HG03378 (cell line): Measurements from ENCODE around the gene SPAG16.
"Not testable (repeated sequence)": the region's sequence is repeated elsewhere in the genome, so short reads cannot be mapped to it uniquely, and the experiment has no call there.

Source experiments
- ATAC-seq: cut with Tn5 transposase; IDR thresholded peaks from one replicate; pipeline ENCODE4 v1.9.1; 2021; ENCODE audit warnings: mild to moderate bottlenecking, moderate library complexity; ENCODE audit not compliant: unreplicated experiment

SPAG16 gene

GRCh38 chr2:213407027-213407426, 122.8 kb downstream of the SPAG16 start:
- ATAC-seq: not testable (repeated sequence)

- ATAC-seq: not testable (repeated sequence)
Observed at GRCh38 chr2:213408426-213409070, 124.3 kb downstream of the SPAG16 start.

DNA sequence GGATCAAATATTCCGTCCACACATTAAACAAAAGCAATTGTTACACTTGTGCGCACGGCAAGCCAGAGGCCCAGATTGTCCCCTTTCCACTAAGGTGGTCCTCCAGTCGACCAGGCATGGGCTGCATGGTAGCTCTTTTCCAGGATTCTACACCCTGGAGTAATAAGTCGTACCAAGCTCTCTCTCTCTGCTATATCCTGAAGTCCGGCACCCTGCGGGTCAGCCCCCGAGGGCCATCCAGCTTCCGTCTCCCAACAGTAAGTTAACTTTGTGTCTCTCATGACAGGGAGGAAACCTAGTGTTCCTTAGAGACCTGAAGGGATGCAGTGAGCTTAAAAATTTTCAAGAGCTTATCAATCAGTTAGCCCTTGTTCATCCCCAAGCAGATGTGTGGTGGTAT, 126.4 kb downstream of the SPAG16 start:
- ATAC-seq: not testable (repeated sequence)

DNA sequence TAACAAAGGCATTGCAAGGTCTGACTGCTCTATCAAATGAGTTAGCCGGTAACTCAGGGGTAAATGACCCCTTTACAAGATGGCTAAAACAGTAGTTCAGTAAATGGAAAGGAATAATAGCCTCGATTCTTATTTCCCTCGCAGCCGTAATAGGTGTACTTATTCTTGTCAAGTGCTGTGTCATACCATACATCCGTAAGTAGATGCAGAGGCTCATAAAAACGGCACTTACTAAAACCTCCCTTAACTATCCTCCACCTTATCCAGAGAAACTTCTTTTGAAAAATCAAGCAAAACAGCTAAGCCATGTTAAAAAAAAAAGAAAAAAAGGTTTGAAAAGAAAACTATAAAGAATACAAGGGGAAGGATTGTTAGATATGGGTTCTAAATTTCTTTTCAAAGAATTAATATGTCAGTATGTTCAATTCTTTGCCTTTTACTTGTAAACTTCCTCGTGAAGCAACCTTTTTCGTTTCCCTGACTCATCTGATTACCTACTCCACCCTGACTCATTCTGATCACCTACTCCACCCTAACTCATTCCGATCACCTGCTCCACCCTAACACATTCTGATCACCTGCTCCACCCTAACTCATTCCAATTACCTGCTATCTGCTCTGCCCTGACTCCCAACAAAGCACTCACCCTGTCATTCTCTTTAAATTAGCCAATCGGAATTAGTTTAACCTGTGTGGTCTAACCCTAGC, 127.5 kb downstream of the SPAG16 start:
- no peak for ATAC-seq

DNA sequence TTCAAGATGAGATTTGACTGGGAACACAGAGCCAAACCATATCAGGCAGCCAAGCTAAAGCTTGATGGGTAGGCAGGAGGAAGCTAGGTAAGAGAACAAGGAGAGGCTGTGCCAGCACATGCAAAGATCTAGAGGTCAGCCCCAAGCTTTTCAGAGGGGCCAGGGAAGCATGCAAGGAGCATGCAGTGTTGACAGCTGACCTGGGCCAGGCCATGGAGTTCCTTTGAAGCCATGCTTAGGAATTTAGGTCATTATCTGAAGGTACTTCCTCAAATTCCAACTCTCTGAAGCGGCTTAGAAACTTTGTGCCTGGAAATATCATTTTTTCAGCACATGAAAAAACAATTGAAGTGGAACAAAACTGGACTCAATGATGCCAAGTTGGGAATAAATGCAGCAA, 130.8 kb downstream of the SPAG16 start:
- no peak for ATAC-seq

DNA sequence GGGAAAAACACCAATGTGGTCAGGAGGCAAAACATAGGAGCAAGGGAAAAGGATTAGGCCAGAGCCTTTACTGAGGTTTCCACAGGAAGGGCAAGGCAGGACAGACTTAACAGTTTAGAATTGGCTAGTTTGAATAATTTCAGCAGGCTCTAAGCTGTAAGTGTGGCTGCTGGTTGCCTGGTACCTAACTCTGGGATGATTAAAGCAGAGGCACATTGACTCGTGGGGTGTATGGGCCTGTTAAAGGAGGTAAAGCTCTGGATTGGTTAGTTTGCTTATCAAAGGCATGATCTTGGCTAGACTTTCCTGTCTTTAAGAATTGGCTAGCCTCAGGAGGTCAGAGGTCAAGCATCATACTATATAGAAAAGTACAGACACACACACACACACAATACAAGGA, 132.6 kb downstream of the SPAG16 start:
- ATAC-seq: no peak

- ATAC-seq: no peak
Observed at GRCh38 chr2:213419980-213420379, 135.7 kb downstream of the SPAG16 start.

DNA sequence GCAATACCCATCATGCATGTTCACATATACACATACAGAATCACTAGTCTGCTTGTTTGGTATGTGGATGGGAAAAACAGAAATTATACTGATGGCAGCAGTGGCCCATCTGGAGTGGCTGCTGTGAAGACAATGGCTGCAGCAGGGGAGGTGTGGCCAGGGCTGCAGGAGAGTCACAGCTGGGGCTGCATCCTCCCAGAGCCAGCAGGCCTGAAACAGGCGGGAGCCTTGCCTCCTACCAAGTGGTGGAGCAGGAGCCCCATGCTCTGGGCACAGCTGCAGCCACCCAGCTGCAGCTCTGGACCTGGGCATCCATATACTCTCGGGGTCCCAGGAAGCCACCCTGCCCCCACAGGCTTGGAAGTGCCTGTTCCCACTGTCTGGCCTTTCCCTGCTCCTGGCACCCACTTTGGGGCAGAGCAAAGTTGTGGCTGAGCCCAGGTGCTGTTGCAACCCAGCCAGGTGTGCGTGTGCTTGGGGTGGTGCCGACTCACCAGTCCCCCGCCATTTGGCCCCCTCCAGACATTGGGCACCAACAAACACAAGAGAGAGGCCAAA, 136.6 kb downstream of the SPAG16 start:
- ATAC-seq: no peak

- no peak for ATAC-seq
Observed at GRCh38 chr2:213422211-213422610, 137.9 kb downstream of the SPAG16 start.

GRCh38 chr2:213425618-213426017, 141.4 kb downstream of the SPAG16 start:
- no peak for ATAC-seq

GRCh38 chr2:213429516-213429915, 145.3 kb downstream of the SPAG16 start:
- no peak for ATAC-seq

DNA sequence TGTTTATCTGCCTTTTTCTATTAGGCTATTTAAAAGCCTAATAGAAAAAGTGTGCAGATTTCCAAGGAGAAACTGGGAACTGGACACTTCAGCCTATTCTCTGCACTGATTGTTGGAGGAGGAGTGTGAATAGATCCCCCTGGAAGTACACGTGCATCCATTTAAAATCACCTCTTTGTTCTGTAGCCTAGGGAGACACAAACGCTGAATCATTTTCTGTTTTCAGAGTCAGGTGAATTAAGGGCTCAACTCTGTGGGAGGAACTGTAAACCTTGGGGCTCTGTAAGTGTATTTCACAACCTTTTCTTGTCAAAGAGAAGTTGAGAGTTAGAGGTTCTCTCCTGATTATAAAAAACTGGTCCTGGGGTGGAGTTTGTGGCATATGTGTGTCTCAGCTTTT, 159.7 kb downstream of the SPAG16 start:
- ATAC-seq: no peak

- ATAC-seq: no peak
Observed at GRCh38 chr2:213451542-213452239, 167.4 kb downstream of the SPAG16 start.

GRCh38 chr2:213455316-213456008, 171.2 kb downstream of the SPAG16 start:
- no peak for ATAC-seq

DNA sequence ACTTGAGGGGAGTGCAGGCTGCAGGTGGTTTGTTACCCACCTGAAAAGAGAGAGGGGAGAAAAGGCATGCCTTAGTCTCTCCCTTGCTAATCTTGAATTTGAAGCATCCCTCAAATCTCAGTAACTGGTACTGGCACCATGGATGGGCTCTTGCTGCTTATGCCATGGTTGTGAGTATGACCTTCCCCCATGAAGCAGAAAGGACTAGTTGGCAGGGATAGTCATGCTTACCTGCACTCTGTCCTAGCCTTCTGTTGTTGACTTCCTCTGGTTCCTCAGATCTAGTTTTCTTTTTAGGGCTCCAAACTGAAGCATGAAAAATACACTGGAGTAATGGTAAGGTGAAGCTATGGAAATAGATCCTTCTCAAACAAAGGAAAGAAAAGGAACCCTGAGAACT, 191.2 kb downstream of the SPAG16 start:
- ATAC-seq: no peak

- ATAC-seq: no peak
Observed at GRCh38 chr2:213476641-213477040, 192.4 kb downstream of the SPAG16 start.

DNA sequence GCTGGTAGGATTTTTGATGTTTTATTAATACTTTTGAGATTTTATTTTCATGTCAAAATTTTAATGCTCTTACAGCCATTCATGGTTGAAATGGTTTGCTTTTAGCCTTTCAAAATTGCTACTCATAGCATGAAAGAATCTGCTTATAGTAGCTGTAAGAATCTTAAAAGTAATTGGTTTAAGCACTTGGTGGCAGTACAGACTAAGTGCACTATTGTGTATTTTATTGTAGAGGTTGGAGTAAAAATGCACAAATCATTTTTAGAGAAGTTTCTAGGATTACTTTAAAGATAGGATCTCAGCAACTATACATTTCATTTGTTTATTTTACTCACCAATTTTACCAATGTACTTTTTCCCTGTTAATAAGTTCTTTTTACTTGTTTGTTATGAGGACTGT, 205.8 kb downstream of the SPAG16 start:
- no peak for ATAC-seq

DNA sequence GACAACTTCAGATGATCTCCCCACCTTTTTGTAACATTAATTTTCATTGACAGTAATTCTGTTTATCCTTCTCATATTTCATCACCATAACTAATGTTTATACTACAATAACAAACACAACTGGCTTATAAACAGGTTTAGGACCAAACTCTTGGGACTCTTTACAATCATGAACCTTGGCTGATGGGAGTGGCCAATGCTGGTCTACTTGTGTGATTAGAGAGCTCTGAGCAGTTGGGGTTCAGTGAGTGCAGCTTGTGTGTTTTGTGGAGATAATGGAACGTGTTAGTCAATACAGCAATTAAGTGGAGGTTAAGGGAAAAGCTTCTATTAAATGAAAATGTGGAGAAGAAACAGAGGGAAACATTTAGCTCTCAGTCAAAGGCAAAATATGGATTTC, 207.1 kb downstream of the SPAG16 start:
- no peak for ATAC-seq

DNA sequence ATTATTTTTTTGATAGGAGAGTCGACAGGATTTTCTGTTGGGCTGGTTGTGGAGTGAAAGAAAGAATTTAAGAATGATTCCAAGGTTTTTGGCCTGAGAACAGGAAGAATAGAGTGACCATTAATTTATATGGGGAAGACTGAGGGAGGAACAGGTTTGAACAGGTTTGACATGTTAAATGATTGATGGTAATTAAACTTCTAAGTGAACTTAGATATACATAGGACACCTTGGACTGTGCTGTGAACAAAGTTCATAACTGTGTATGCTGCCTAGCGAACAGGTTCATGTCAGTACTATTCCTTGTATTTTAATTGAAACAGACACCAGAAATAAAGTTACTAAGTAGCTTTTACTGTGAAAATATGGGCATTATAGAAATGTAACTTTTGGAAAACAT, 212.0 kb downstream of the SPAG16 start:
- no peak for ATAC-seq

GRCh38 chr2:213500881-213501280, 216.6 kb downstream of the SPAG16 start:
- no peak for ATAC-seq

- no peak for ATAC-seq
Observed at GRCh38 chr2:213524164-213524563, 239.9 kb downstream of the SPAG16 start.
